H1 (cell line): ENCODE results near the gene EGFR.

Experiments
- CTCF ChIP-seq, 3 experiments: IDR thresholded peaks; 1 replicate in 2 of 3; 2 replicates in 1 of 3; pipeline versions ENCODE4 v1.5.1 to v1.6.1; 2011; ENCODE audit warnings: low read length in 3 of 3, mild to moderate bottlenecking in 3 of 3, inconsistent platforms in 2 of 3, low read depth in 1 of 3, moderate library complexity in 1 of 3; ENCODE audit not compliant: insufficient read depth in 1 of 3; ENCODE audit errors: control extremely low read depth in 1 of 3
- TF ChIP-seq, protein P1 (sequence below): IDR thresholded peaks from 2 replicates; pipeline ENCODE4 v1.6.1; 2012; ENCODE audit warnings: inconsistent platforms

GRCh38 chr7:55109404-55110167 lies 90.8 kb downstream of the EGFR start:
- TF ChIP-seq, protein P1, sequence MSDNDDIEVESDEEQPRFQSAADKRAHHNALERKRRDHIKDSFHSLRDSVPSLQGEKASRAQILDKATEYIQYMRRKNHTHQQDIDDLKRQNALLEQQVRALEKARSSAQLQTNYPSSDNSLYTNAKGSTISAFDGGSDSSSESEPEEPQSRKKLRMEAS, result no peak
- TF ChIP-seq CTCF (IDR thresholded peaks at IDR 0.05; ENCODE audit: control extremely low read depth in 1 of 3, insufficient read depth in 1 of 3, low read depth in 1 of 3, low read length in 3 of 3), result no peak
